HFF-Myc (cell line): ENCODE results near the gene MADD.

Experiments used
- DNase-seq: peaks from one replicate; pipeline ENCODE4 v3.0.0-alpha.2; 2011; ENCODE audit warnings: low read depth; ENCODE audit errors: extremely low read depth
- H3K4me3 ChIP-seq: replicated peaks from 2 replicates; pipeline ENCODE4 v1.5.1; 2011; ENCODE audit warnings: low read depth, mild to moderate bottlenecking, control low read depth, low read length
- CTCF ChIP-seq: IDR thresholded peaks from 2 replicates; pipeline ENCODE4 v1.5.1; 2012; ENCODE audit warnings: mild to moderate bottlenecking, low read depth, low read length, control low read depth; ENCODE audit errors: missing control alignments

Gene MADD

GRCh38 chr11:47248664-47249377, 21.1 kb upstream of the MADD start, which contains the start of gene ACP2:
TSS of gene ACP2 (minus strand) at chr11:47248814. CDS start at chr11:47248789, 25 bp downstream.
- peak; percentile 62 for DNase-seq
- peak; percentile 13 for TF ChIP-seq CTCF
- peak within 1 kb of the TSS; percentile 95 for H3K4me3 ChIP-seq

- H3K4me3 ChIP-seq: peak overlapping the region; percentile 95
- TF ChIP-seq CTCF: no peak
- DNase-seq: no peak
Observed at GRCh38 chr11:47249378-47249715, 20.6 kb upstream of the MADD start.

- DNase-seq: no peak
- TF ChIP-seq CTCF: no peak
- no peak overlapping the region for H3K4me3 ChIP-seq
Observed at GRCh38 chr11:47251751-47252150, 18.2 kb upstream of the MADD start.

- TF ChIP-seq CTCF: no peak
- DNase-seq: no peak
Observed at GRCh38 chr11:47253660-47254059, 16.3 kb upstream of the MADD start.

GRCh38 chr11:47254386-47254785, 15.5 kb upstream of the MADD start:
- H3K4me3 ChIP-seq: no peak overlapping the region
- no peak for TF ChIP-seq CTCF
- no peak for DNase-seq

More at GRCh38 chr11:47253660-47254059, 16.3 kb upstream of the MADD start:
- no peak overlapping the region for H3K4me3 ChIP-seq

GRCh38 chr11:47256374-47256773, 13.6 kb upstream of the MADD start:
- no peak for DNase-seq
- no peak for TF ChIP-seq CTCF
- H3K4me3 ChIP-seq: no peak overlapping the region

GRCh38 chr11:47257177-47257516, 12.8 kb upstream of the MADD start:
- no peak for DNase-seq
- peak overlapping the region; percentile 35 for H3K4me3 ChIP-seq
- no peak for TF ChIP-seq CTCF
